Ishikawa (cell line): ENCODE data around the gene RGL4.

Experiments
- CEBPB ChIP-seq: IDR thresholded peaks from 2 replicates; pipeline ENCODE4 v1.6.1; 2012
- CREB1 ChIP-seq: IDR thresholded peaks from 2 replicates; pipeline ENCODE4 v1.6.1; 2012; ENCODE audit warnings: low read depth
- EGR1 ChIP-seq: IDR thresholded peaks from 2 replicates; pipeline ENCODE4 v1.6.1; 2012
- EP300 ChIP-seq: IDR thresholded peaks from 2 replicates; pipeline ENCODE4 v1.6.1; 2012; ENCODE audit warnings: borderline replicate concordance
- FOXM1 ChIP-seq: IDR thresholded peaks from 2 replicates; pipeline ENCODE4 v1.6.1; 2012; ENCODE audit warnings: low read depth, borderline replicate concordance
- MAX ChIP-seq: IDR thresholded peaks from 2 replicates; pipeline ENCODE4 v1.6.1; 2012
- NFIC ChIP-seq: IDR thresholded peaks from 2 replicates; pipeline ENCODE4 v1.6.1; 2012
- RAD21 ChIP-seq: IDR thresholded peaks from 2 replicates; pipeline ENCODE4 v1.6.1; 2012; ENCODE audit warnings: low read depth
- REST ChIP-seq: IDR thresholded peaks from 2 replicates; pipeline ENCODE4 v1.6.1; 2012; ENCODE audit warnings: low read depth, mild to moderate bottlenecking
- TAF1 ChIP-seq: IDR thresholded peaks from 2 replicates; pipeline ENCODE4 v1.6.1; 2012; ENCODE audit warnings: low read depth, mild to moderate bottlenecking
- TCF12 ChIP-seq: IDR thresholded peaks from 2 replicates; pipeline ENCODE4 v1.6.1; 2012; ENCODE audit warnings: low read depth
- TEAD4 ChIP-seq: IDR thresholded peaks from 2 replicates; pipeline ENCODE4 v1.6.1; 2012
- USF1 ChIP-seq: IDR thresholded peaks from 2 replicates; pipeline ENCODE4 v1.6.1; 2012
- YY1 ChIP-seq: IDR thresholded peaks from 2 replicates; pipeline ENCODE4 v1.6.1; 2012; ENCODE audit warnings: low read depth
- ZBTB7A ChIP-seq: IDR thresholded peaks from 2 replicates; pipeline ENCODE4 v1.6.1; 2012; ENCODE audit warnings: low read depth

Gene RGL4

GRCh38 chr22:23655891-23656475 is 34.8 kb upstream of the RGL4 start:
- no peak for TF ChIP-seq ZBTB7A
- TF ChIP-seq NFIC, result no peak
- no peak for TF ChIP-seq TEAD4
- no peak for TF ChIP-seq FOXM1
- no peak for TF ChIP-seq EGR1

- no peak for TF ChIP-seq MAX
- no peak for TF ChIP-seq TAF1
- TF ChIP-seq RAD21, result no peak
- TF ChIP-seq EP300, result no peak
- TF ChIP-seq CEBPB, result no peak
- TF ChIP-seq TEAD4, result no peak
- no peak for TF ChIP-seq REST
- no peak for TF ChIP-seq TCF12
- TF ChIP-seq CREB1, result no peak
- TF ChIP-seq ZBTB7A, result no peak
Observed at GRCh38 chr22:23657727-23658126, 33.1 kb upstream of the RGL4 start.

GRCh38 chr22:23670378-23671295 is 20.2 kb upstream of the RGL4 start:
- TF ChIP-seq REST (peak; percentile 55), EGR1 (no peak)

- TF ChIP-seq TEAD4 (no peak), RAD21 (no peak), MAX (no peak), EP300 (no peak), TCF12 (no peak), USF1 (no peak), FOXM1 (no peak), EGR1 (no peak), CREB1 (no peak), REST (no peak), TAF1 (no peak), YY1 (no peak), ZBTB7A (no peak), NFIC (no peak), CEBPB (no peak)
Observed at GRCh38 chr22:23673050-23673620, 17.7 kb upstream of the RGL4 start.
